ENCODE data around the gene FGF14.

DNA sequence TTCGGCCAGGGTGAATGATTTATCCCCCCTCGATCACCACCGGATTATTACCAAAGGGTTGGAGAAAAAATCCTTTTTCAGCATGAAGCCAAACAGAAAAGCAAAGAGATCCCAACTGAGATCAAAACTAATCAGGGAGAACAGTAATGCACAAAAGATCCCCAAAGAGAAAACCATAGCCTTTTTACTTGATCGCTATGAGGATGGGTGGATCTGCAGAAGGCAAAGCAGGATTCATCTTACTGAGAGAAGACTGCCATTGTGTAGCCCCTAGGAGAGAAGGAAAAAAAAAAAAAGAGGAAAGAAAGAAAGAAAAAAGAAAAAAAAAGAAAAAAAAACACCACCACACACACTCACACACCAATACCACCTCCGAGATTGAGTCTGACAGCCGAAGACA is at the start of gene FGF14:
- TF ChIP-seq EZH2 (IDR thresholded peaks at IDR 0.05; ENCODE audit: borderline replicate concordance, insufficient read depth, low read depth, low read length, poor library complexity, severe bottlenecking) = no peak
- TF ChIP-seq, protein P1, sequence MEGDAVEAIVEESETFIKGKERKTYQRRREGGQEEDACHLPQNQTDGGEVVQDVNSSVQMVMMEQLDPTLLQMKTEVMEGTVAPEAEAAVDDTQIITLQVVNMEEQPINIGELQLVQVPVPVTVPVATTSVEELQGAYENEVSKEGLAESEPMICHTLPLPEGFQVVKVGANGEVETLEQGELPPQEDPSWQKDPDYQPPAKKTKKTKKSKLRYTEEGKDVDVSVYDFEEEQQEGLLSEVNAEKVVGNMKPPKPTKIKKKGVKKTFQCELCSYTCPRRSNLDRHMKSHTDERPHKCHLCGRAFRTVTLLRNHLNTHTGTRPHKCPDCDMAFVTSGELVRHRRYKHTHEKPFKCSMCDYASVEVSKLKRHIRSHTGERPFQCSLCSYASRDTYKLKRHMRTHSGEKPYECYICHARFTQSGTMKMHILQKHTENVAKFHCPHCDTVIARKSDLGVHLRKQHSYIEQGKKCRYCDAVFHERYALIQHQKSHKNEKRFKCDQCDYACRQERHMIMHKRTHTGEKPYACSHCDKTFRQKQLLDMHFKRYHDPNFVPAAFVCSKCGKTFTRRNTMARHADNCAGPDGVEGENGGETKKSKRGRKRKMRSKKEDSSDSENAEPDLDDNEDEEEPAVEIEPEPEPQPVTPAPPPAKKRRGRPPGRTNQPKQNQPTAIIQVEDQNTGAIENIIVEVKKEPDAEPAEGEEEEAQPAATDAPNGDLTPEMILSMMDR (IDR thresholded peaks at IDR 0.05) = no peak

Measured in B cell (primary cell).